Lower lobe of right lung (tissue), 2 donors: ENCODE data around the gene PNKD. TPM values are rescaled to one million over a fixed set of nuclear protein-coding genes. Genes with fewer than 3 reads are reported as not detected.

ENCODE experiments used
- ATAC-seq, 2 donors: fragments of 200-7000 bp; cut with Tn5 transposase; one replicate each; pipeline ENCODE4 v1.9.1; 2020 to 2022; ENCODE audit warnings: mild to moderate bottlenecking in 2 of 2, moderate library complexity in 2 of 2
- DNase-seq: peaks from one replicate; pipeline ENCODE4 v3.0.0-alpha.2; 2020
- H3K27ac ChIP-seq: fragments of 200-600 bp; one replicate; pipeline ENCODE4 v1.8.0; 2022
- H3K27me3 ChIP-seq: fragments of 200-600 bp; one replicate; pipeline ENCODE4 v1.8.0; 2022; ENCODE audit warnings: low read depth
- H3K36me3 ChIP-seq: fragments of 200-600 bp; one replicate; pipeline ENCODE4 v1.8.0; 2022; ENCODE audit warnings: mild to moderate bottlenecking
- H3K4me1 ChIP-seq: fragments of 200-600 bp; one replicate; pipeline ENCODE4 v1.8.0; 2022
- H3K4me3 ChIP-seq: fragments of 200-600 bp; one replicate; pipeline ENCODE4 v1.8.0; 2022; ENCODE audit warnings: mild to moderate bottlenecking
- H3K9me3 ChIP-seq: fragments of 200-600 bp; one replicate; pipeline ENCODE4 v1.8.0; 2022
- CTCF ChIP-seq: fragments of 200-600 bp; IDR thresholded peaks from one replicate; pipeline ENCODE4 v1.8.0; 2022; ENCODE audit warnings: antibody characterized with exemption, mild to moderate bottlenecking
- intact Hi-C: fragments of 100-400 bp; cut with DNase I; formaldehyde crosslinking; loops from one replicate; pipeline ENCODE4 v1.11.0; 2022
- long read RNA-seq: library from polyadenylated mRNA; unstranded; transcript quantifications from one replicate; pipeline ENCODE4 v2.0.0, GENCODE V29; 2021
- total RNA-seq: library from RNA; stranded (reverse); fragmentation: NEBNext Ultra II Directional; extraction: Animal tissue kit (Norgen Biotek cat#: 25700); gene quantifications from one replicate; pipeline ENCODE4 v1.2.1, GENCODE V29; 2021
- donor health status: DM: no; HTN: yes; CAD: no; lungs with severe emphysema.

PNKD gene, protein sequence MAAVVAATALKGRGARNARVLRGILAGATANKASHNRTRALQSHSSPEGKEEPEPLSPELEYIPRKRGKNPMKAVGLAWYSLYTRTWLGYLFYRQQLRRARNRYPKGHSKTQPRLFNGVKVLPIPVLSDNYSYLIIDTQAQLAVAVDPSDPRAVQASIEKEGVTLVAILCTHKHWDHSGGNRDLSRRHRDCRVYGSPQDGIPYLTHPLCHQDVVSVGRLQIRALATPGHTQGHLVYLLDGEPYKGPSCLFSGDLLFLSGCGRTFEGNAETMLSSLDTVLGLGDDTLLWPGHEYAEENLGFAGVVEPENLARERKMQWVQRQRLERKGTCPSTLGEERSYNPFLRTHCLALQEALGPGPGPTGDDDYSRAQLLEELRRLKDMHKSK
- 65.8 TPM for total RNA-seq
- long read RNA-seq, transcript PNKD-202 (9 exons, 2,991 nt) = minor isoform, 34 of 170 reads
- long read RNA-seq, transcript PNKD-201 (3 exons, 758 nt) = major isoform, 42 of 170 reads
- long read RNA-seq, partial matches to known transcripts = 24 of 170 reads
- long read RNA-seq, other reads (novel, unspliced or antisense) = 68 of 170 reads

DNA sequence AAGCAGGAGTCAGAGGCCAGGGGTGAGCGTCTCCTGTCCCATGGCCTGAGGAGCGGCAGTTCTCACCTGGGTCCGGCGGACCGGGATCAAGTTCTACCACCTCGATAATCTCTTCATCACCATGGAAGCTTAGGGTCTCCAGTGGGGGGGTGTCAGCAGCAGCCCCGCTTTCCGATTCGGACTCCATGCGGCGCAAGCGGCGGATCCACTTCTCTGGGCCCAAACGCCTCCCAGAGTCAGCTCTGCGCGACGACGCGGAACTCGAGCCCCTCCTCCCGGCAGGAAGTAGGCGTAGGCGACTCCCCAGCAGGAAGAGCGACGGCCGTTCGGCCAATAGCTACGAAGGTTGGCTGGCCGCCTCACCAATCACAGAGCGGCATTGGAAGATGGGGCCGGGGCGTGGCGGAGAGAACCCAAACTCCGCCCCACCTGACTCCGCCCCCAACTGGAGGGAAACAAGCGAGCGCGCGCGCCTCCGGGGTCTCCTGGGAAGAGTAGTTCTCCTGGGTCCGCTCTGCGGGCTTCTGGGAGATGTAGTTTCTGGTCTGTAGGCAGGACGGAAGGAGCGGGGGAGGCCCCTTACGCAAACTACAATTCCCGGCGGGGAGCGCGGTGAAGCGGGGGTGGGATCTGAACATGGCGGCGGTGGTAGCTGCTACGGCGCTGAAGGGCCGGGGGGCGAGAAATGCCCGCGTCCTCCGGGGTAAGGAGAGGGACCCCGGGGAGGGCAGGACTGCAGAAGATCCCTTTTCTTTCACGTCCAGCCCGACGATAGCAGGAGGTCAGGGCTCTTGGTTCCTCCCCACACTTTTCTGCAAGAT is at the start of gene PNKD, which contains the start of gene AAMP:
Gene PNKD (plus strand): TSS at position 620 of the 821 bp plus-strand sequence. CDS start 17 bp downstream, at position 637.
Gene AAMP (minus strand): TSS at position 238 of the 821 bp plus-strand sequence. CDS start 51 bp downstream, at position 187.
- no peaks in the 10 kb centered on the region for H3K9me3 ChIP-seq
- peak; percentile 100 for DNase-seq
- H3K36me3 ChIP-seq = peaks cover 59% of the 10 kb centered on the region
- peaks cover 48% of the 10 kb centered on the region for H3K4me1 ChIP-seq
- peak; percentile 95 to 96 for ATAC-seq
- peak; percentile 26 for TF ChIP-seq CTCF
- intact Hi-C loops = no loop called here
- H3K4me3 ChIP-seq = peak within 1 kb of the TSS; percentile 78
- peak within 1 kb of the TSS; percentile 75 for H3K27ac ChIP-seq
- no peaks in the 10 kb centered on the region for H3K27me3 ChIP-seq

GRCh38 chr2:218221000-218221399 is 49.3 kb upstream of the PNKD start:
- Histone ChIP-seq H3K4me3 (no peak overlapping the region), H3K4me1 (peaks cover 80% of the 10 kb centered on the region), H3K36me3 (peaks cover 46% of the 10 kb centered on the region), H3K27me3 (no peaks in the 10 kb centered on the region), H3K27ac (no peak overlapping the region), H3K9me3 (no peaks in the 10 kb centered on the region)
- TF ChIP-seq CTCF = no peak
- intact Hi-C loops = no loop called here
- ATAC-seq (no peak), DNase-seq (no peak)

DNA sequence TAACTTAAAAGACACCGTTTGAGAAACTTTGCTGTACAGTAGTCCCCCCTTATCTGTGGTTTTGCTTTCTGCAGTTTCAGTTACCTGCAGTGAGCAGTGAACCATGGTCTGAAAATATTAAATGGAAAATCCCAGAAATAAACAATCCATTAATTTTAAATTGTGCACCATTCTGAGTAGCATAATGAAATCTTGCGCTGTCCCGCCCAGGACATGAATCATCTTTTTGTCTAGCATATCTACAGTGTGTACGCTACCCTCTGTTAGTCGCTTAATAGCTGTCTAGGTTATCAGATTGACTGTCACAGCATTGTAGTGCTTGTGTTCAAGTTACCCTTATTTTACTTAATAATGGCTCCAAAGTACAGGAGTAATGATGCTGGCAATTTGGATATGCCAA is 47.3 kb upstream of the PNKD start:
- Histone ChIP-seq H3K27ac (no peak overlapping the region), H3K4me3 (no peak overlapping the region), H3K27me3 (no peaks in the 10 kb centered on the region), H3K36me3 (peaks cover 66% of the 10 kb centered on the region), H3K4me1 (peaks cover 87% of the 10 kb centered on the region), H3K9me3 (no peaks in the 10 kb centered on the region)
- TF ChIP-seq CTCF = no peak
- ATAC-seq (no peak), DNase-seq (no peak)
- intact Hi-C loops = no loop called here

DNA sequence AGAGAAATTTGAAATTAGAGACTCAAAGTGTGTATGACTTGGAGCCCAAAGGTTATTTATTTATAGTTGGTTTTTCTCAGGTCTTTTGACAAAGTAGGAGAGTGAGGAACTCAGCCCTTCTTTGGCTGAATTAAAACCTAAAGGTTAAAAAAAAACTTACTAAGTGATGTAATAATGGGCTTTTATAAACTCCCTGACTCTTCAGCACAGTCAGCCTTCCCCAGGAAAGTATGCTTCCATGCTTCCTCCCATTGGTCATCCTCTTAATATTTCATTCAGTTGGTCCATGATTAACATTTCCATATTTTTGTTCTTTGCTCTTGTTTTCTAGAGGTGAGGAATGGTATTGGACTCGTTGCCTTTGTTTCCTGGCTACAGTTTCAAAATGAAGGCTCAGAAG is 46.1 kb upstream of the PNKD start:
- H3K27ac ChIP-seq = no peak overlapping the region
- no peak for TF ChIP-seq CTCF
- no peak for DNase-seq
- ATAC-seq = no peak
- no peak overlapping the region for H3K4me3 ChIP-seq
- no peaks in the 10 kb centered on the region for H3K9me3 ChIP-seq
- intact Hi-C loops = no loop called here
- H3K27me3 ChIP-seq = no peaks in the 10 kb centered on the region
- peaks cover 88% of the 10 kb centered on the region for H3K4me1 ChIP-seq
- peaks cover 78% of the 10 kb centered on the region for H3K36me3 ChIP-seq

GRCh38 chr2:218226903-218227302 is 43.4 kb upstream of the PNKD start:
- no peaks in the 10 kb centered on the region for H3K27me3 ChIP-seq
- intact Hi-C loops = no loop called here
- ATAC-seq = no peak
- H3K4me1 ChIP-seq = peaks cover 84% of the 10 kb centered on the region
- H3K9me3 ChIP-seq = no peaks in the 10 kb centered on the region
- no peak overlapping the region for H3K27ac ChIP-seq
- no peak for DNase-seq
- H3K36me3 ChIP-seq = peaks cover 96% of the 10 kb centered on the region
- no peak overlapping the region for H3K4me3 ChIP-seq
- no peak for TF ChIP-seq CTCF
